Fibroblast of skin of left quadriceps (primary cell): ENCODE measurements around the gene CLDN7.
"Not testable (repeated sequence)": the region's sequence is repeated elsewhere in the genome, so short reads cannot be mapped to it uniquely, and the experiment has no call there.

Source experiments
- DNase-seq, 2 experiments: peaks; one replicate each; pipeline ENCODE4 v3.0.0-alpha.2; 2013; ENCODE audit warnings: low read depth in 2 of 2

The CLDN7 gene

GRCh38 chr17:7256766-7257456, 5.4 kb downstream of the CLDN7 start:
- DNase-seq, result no peak

- no peak for DNase-seq
Observed at GRCh38 chr17:7254511-7254910, 7.8 kb downstream of the CLDN7 start.

- DNase-seq, result no peak
Observed at GRCh38 chr17:7253082-7253481, 9.2 kb downstream of the CLDN7 start.

GRCh38 chr17:7252176-7253043, 9.9 kb downstream of the CLDN7 start, which contains the start of gene ELP5:
Gene ELP5 (plus strand): TSS chr17:7252215. CDS start chr17:7252551, 336 bp downstream.
- peak; percentile 88 to 89 for DNase-seq

- DNase-seq, result peak; percentile 99
Observed at GRCh38 chr17:7251661-7252175, 10.6 kb downstream of the CLDN7 start, which contains the start of gene CTDNEP1. Gene CTDNEP1 (minus strand): TSS chr17:7251734. CDS start chr17:7251296, 438 bp downstream.

GRCh38 chr17:7250695-7251627, 11.3 kb downstream of the CLDN7 start:
- no peak for DNase-seq

- DNase-seq, result no peak
Observed at GRCh38 chr17:7249830-7250229, 12.4 kb downstream of the CLDN7 start.

- no peak for DNase-seq
Observed at GRCh38 chr17:7249214-7249613, 13.1 kb downstream of the CLDN7 start.

- DNase-seq, result no peak
Observed at GRCh38 chr17:7248796-7249195, 13.5 kb downstream of the CLDN7 start.

- no peak for DNase-seq
Observed at GRCh38 chr17:7246779-7247178, 15.5 kb downstream of the CLDN7 start.

- DNase-seq, result not testable (repeated sequence)
Observed at GRCh38 chr17:7243838-7244237, 18.4 kb downstream of the CLDN7 start.

GRCh38 chr17:7243453-7243729, 18.9 kb downstream of the CLDN7 start:
- no peak for DNase-seq

- DNase-seq, result peak; percentile 93 to 94
Observed at GRCh38 chr17:7242717-7243452, 19.4 kb downstream of the CLDN7 start.

GRCh38 chr17:7241783-7242716, 20.2 kb downstream of the CLDN7 start, which contains the start of gene GABARAP:
Gene GABARAP (minus strand): TSS chr17:7242449. CDS start chr17:7242330, 119 bp downstream.
- DNase-seq, result peak; percentile 84 to 86

GRCh38 chr17:7241090-7241733, 21.1 kb downstream of the CLDN7 start:
- no peak for DNase-seq

- no peak for DNase-seq
Observed at GRCh38 chr17:7240375-7240774, 21.9 kb downstream of the CLDN7 start.

- peak; percentile 99 to 100 for DNase-seq
Observed at GRCh38 chr17:7239091-7240027, 22.9 kb downstream of the CLDN7 start, which contains the start of gene PHF23. Gene PHF23 (minus strand): TSS chr17:7239457. CDS start chr17:7239279, 178 bp downstream.
